Left ventricle myocardium inferior (tissue), 1 donor: ENCODE measurements around the gene ALKBH5. TPM values are rescaled to one million over a fixed set of nuclear protein-coding genes. Genes with fewer than 3 reads are reported as not detected.

Experiments used
- DNase-seq: peaks from one replicate; pipeline ENCODE4 v3.0.0-alpha.2; 2020
- H3K27ac ChIP-seq: fragments of 200-600 bp; replicated peaks from 2 replicates; pipeline ENCODE4 v1.8.0; 2021
- H3K27me3 ChIP-seq: fragments of 200-600 bp; 2 replicates; pipeline ENCODE4 v1.8.0; 2021; ENCODE audit warnings: low read depth
- H3K36me3 ChIP-seq: fragments of 200-600 bp; 2 replicates; pipeline ENCODE4 v1.8.0; 2021
- H3K4me1 ChIP-seq: fragments of 200-600 bp; 2 replicates; pipeline ENCODE4 v1.8.0; 2021
- H3K4me3 ChIP-seq: fragments of 200-600 bp; 2 replicates; pipeline ENCODE4 v1.8.0; 2021; ENCODE audit warnings: mild to moderate bottlenecking, moderate library complexity
- H3K9me3 ChIP-seq: fragments of 200-600 bp; replicated peaks from 2 replicates; pipeline ENCODE4 v1.8.0; 2021
- CTCF ChIP-seq: fragments of 200-600 bp; IDR thresholded peaks from 2 replicates; pipeline ENCODE4 v1.8.0; 2021; ENCODE audit warnings: antibody characterized with exemption, mild to moderate bottlenecking, borderline replicate concordance
- intact Hi-C: fragments of 100-400 bp; cut with micrococcal nuclease; formaldehyde crosslinking; loops from one replicate; pipeline ENCODE4 v1.11.0; 2022
- total RNA-seq: library from RNA; stranded (reverse); fragmentation: NEBNext Ultra II Directional; extraction: Animal tissue kit (Norgen Biotek cat#: 25700); gene quantifications from one replicate; pipeline ENCODE4 v1.2.1, GENCODE V29; 2021
- donor health status: DM: no; HTN: yes; CAD: no; lungs with severe emphysema.

ALKBH5 gene
- total RNA-seq, 1 donor from 2014 or later = 179 TPM

DNA sequence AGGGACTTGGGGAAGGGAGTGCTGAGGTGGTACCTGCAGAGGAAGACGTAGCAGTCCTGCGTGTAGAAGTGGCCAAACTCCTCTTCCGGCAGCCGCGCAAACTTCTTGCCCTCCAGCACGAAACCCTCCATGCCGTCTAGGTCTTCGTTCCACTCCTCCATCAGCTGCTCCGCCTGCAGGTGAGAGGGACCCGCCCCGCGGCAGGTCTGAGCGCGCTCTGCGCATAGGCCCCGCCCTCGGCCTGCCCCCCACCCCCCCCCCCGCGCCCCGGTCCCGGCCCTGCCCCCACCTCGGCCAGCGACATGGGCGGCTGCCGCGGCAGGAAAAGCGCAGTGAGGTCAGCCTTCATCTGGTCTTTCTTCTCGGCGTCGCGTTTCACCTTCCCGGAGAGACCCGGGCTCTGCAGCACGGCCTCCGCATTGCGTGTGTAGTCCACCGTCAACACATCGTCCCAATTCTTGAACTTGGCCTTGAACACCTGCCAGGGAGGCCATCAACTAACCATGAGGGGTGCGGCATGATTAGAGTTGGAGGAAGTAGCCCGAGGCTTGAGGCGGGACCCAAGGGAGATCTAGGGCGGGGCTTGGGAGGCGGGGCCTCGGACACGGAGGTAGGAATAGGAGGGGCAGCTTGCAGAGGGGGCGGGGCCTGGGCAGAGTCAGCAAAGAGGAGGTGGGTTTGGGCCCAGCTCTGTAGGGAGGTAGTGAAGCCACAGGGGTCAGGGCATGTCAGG lies 63.4 kb downstream of the ALKBH5 start:
- no peaks in the 10 kb centered on the region for H3K27me3 ChIP-seq
- peaks cover 94% of the 10 kb centered on the region for H3K36me3 ChIP-seq
- H3K4me1 ChIP-seq = peaks cover 29% of the 10 kb centered on the region
- H3K4me3 ChIP-seq = peak overlapping the region; percentile 14
- no peak for TF ChIP-seq CTCF
- intact Hi-C loops = no loop called here
- DNase-seq = peak; percentile 58
- H3K27ac ChIP-seq = peak overlapping the region; percentile 87
- H3K9me3 ChIP-seq = no peaks in the 10 kb centered on the region

DNA sequence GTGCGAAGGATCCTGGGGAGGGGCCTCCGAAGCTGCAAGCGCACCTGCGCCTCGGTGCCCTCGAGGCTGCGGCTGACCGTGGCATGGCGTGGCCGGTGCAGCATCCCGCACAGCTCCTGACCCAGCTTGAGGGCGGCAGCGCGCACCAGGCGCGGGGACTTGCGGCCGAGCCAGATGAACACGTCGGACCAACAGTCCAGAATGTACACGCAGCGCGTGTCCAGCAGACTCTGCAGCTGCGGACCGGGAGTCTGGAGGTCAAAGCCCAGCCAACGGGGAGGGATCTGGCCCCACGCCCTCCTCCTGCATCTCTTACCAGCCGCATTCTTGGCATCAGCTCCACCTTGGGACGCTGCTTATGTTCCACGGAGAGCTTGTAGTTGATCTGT lies 64.0 kb downstream of the ALKBH5 start:
- intact Hi-C loops = no loop called here
- Histone ChIP-seq H3K9me3 (no peaks in the 10 kb centered on the region), H3K4me1 (peaks cover 29% of the 10 kb centered on the region), H3K27me3 (no peaks in the 10 kb centered on the region), H3K4me3 (no peak overlapping the region), H3K27ac (peak overlapping the region; percentile 87), H3K36me3 (peaks cover 94% of the 10 kb centered on the region)
- DNase-seq = peak; percentile 48
- no peak for TF ChIP-seq CTCF

- H3K36me3 ChIP-seq = peaks cover 97% of the 10 kb centered on the region
- H3K4me1 ChIP-seq = peaks cover 29% of the 10 kb centered on the region
- no peaks in the 10 kb centered on the region for H3K9me3 ChIP-seq
- TF ChIP-seq CTCF = peak; percentile 72
- H3K4me3 ChIP-seq = no peak overlapping the region
- intact Hi-C loops = no loop called here
- peak; percentile 53 for DNase-seq
- H3K27me3 ChIP-seq = no peaks in the 10 kb centered on the region
- peak overlapping the region; percentile 87 for H3K27ac ChIP-seq
These were observed 64.7 kb downstream of the ALKBH5 start for GRCh38 chr17:18248300-18248731.

DNA sequence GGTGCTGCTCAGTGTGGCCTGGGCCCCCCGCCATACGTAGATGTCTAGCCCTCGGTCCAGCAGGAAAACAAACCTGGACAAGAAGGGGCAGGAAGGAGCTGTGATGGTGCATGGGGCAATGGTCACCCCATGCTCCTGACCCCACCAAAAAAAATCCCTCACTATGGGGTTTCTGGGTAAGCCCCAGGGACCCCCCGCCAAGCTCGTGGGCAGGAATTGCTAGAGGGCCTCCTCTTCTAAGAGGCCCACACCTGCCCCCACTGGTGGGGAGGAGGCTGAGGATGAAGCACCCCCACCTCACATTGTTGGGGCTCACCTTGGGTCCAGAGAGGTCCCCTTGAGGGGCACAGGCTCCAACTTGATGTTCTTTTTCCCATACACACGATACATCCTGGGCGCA lies 65.2 kb downstream of the ALKBH5 start:
- intact Hi-C loops = no loop called here
- Histone ChIP-seq H3K9me3 (no peaks in the 10 kb centered on the region), H3K27me3 (no peaks in the 10 kb centered on the region), H3K4me3 (peak overlapping the region; percentile 11), H3K36me3 (peaks cover 97% of the 10 kb centered on the region), H3K27ac (peak overlapping the region; percentile 87), H3K4me1 (peaks cover 29% of the 10 kb centered on the region)
- TF ChIP-seq CTCF = no peak
- no peak for DNase-seq

DNA sequence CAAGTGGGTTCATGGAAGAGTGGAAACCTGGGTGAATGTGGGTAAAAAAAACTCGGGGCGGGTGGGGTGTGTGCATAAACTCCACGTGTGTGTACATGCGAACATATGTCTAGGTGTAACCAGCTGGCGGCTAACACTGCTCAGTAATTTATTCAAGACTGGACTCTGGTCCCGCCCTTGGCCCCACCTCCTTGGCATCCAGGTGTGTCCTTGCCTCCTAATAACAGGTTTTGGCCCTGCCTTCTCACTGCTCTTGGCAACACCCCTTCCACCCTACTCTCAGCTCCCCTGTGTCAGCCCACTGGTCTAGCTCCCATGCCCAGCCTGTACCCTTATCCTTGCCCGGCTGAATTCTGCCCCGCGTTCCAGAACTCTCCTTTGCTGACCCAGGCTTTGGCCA lies 66.6 kb downstream of the ALKBH5 start:
- Histone ChIP-seq H3K4me1 (peaks cover 29% of the 10 kb centered on the region), H3K36me3 (peaks cover 99% of the 10 kb centered on the region)
- intact Hi-C loops = no loop called here

More for the DNA sequence above, 66.6 kb downstream of the ALKBH5 start:
- Histone ChIP-seq H3K9me3 (no peaks in the 10 kb centered on the region), H3K27me3 (no peaks in the 10 kb centered on the region), H3K27ac (no peak overlapping the region), H3K4me3 (no peak overlapping the region)
- TF ChIP-seq CTCF = no peak
- DNase-seq = no peak
